ENCODE measurements around the gene C11orf65. TPM values are rescaled to one million over a fixed set of nuclear protein-coding genes. Genes with fewer than 3 reads are reported as not detected.

The C11orf65 gene
- polyA plus RNA-seq, 3 donors = not detected

DNA sequence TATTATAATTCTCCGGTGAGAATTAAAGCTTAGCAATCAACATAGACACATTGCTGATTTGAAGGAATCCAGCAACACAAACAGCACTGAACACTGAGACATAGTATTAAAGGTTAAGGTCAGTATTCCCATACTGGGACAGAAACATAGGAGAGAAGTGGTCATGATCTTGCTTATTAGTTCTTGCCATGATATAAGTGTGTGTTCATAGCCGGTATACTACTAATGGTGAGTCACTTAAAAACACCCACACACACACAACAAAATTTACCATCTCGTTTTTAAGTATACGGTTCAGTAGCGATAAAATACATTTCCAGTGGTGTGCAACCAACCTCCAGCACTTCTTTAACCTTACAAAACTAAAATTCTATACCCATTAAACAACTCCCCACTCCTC, 96.3 kb downstream of the C11orf65 start:
- DNase-seq = no peak

DNA sequence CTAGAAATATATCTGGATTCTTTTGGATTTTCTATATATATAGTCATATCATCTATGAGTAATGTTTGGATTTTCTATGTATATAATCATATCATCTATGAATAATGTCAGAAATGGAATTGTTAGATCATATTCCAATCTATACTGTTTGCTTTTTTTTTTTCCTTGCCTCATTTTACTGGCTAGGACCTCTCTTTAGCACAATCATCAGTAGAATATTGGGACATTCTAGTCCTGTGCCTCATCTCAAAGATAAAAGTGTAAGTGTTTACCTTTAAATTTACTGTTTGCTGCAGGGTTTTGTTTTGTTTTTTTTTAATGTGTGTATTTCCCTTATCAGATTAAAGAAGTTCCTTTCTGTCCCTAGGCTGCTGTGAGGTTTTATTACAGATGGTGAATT, 97.0 kb downstream of the C11orf65 start:
- no peak for DNase-seq

More for the DNA sequence above, 96.3 kb downstream of the C11orf65 start:
- Mint-ChIP-seq H3K4me3 (no peak overlapping the region), H3K36me3 (peaks cover 47 to 53% of the 10 kb centered on the region in 2 donors), H3K4me1 (no peaks in the 10 kb centered on the region), H3K27ac (no peak overlapping the region), H3K9me3 (peaks cover 7 to 21% (median 10%) of the 10 kb centered on the region in 7 donors), H3K27me3 (ENCODE audit: low read depth in 3 of 3) (no peaks in the 10 kb centered on the region)
- no peaks in the 10 kb centered on the region for H3K4me1 ChIP-seq (ENCODE audit: control insufficient read depth in 1 of 2, insufficient read depth in 2 of 2, low read length in 2 of 2)
- no peak overlapping the region for H3K4me3 ChIP-seq (replicated peaks in 1 of 3; ENCODE audit: low read depth in 2 of 3, low read length in 3 of 3)
- intact Hi-C loops (cut with micrococcal nuclease) = no loop called here
- no peak overlapping the region for H3K9ac ChIP-seq (ENCODE audit: insufficient read depth, low read length, poor library complexity, severe bottlenecking)
- H3K27ac ChIP-seq (ENCODE audit: low read depth in 1 of 2, low read length in 2 of 2) = no peak overlapping the region
- peaks cover 15 to 52% of the 10 kb centered on the region in 2 donors for H3K36me3 ChIP-seq (replicated peaks in 1 of 2; ENCODE audit: control insufficient read depth in 1 of 2, insufficient read depth in 2 of 2, low read length in 2 of 2)
- no peaks in the 10 kb centered on the region for H4K20me1 ChIP-seq (ENCODE audit: insufficient read depth, low read length)
- H3K9me3 ChIP-seq (replicated peaks in 1 of 2; ENCODE audit: control insufficient read depth in 1 of 2, insufficient read depth in 1 of 2, low read length in 2 of 2) = peaks cover 0 to 9% of the 10 kb centered on the region in 2 donors
- WGBS (ENCODE audit: insufficient coverage) = 100% methylated on average over 3 of the region's 5 CpGs
- TF ChIP-seq, protein P1, sequence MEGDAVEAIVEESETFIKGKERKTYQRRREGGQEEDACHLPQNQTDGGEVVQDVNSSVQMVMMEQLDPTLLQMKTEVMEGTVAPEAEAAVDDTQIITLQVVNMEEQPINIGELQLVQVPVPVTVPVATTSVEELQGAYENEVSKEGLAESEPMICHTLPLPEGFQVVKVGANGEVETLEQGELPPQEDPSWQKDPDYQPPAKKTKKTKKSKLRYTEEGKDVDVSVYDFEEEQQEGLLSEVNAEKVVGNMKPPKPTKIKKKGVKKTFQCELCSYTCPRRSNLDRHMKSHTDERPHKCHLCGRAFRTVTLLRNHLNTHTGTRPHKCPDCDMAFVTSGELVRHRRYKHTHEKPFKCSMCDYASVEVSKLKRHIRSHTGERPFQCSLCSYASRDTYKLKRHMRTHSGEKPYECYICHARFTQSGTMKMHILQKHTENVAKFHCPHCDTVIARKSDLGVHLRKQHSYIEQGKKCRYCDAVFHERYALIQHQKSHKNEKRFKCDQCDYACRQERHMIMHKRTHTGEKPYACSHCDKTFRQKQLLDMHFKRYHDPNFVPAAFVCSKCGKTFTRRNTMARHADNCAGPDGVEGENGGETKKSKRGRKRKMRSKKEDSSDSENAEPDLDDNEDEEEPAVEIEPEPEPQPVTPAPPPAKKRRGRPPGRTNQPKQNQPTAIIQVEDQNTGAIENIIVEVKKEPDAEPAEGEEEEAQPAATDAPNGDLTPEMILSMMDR (IDR thresholded peaks at IDR 0.05) = no peak
- no peak overlapping the region for H2AFZ ChIP-seq (ENCODE audit: insufficient read depth, low read depth, low read length, poor library complexity, severe bottlenecking)
- no peaks in the 10 kb centered on the region for H3K79me2 ChIP-seq (ENCODE audit: insufficient read depth, low read length)
- H3K27me3 ChIP-seq (ENCODE audit: control insufficient read depth in 2 of 2, insufficient read depth in 2 of 2, low read length in 2 of 2) = no peaks in the 10 kb centered on the region
- no peak overlapping the region for H3K4me2 ChIP-seq (replicated peaks; ENCODE audit: extremely low read depth, low read length, poor library complexity, severe bottlenecking)

More for the DNA sequence above, 97.0 kb downstream of the C11orf65 start:
- no peak overlapping the region for H3K9ac ChIP-seq (ENCODE audit: insufficient read depth, low read length, poor library complexity, severe bottlenecking)
- Mint-ChIP-seq H3K4me3 (no peak overlapping the region), H3K36me3 (peaks cover 53 to 58% of the 10 kb centered on the region in 2 donors), H3K9me3 (peaks cover 7 to 21% (median 10%) of the 10 kb centered on the region in 7 donors), H3K27ac (peak overlapping the region in 1 of 7 donors; percentile 35), H3K27me3 (ENCODE audit: low read depth in 3 of 3) (no peaks in the 10 kb centered on the region), H3K4me1 (no peaks in the 10 kb centered on the region)
- TF ChIP-seq, protein P1 (IDR thresholded peaks at IDR 0.05) = no peak
- no peak overlapping the region for H3K27ac ChIP-seq (ENCODE audit: low read depth in 1 of 2, low read length in 2 of 2)
- no peaks in the 10 kb centered on the region for H3K4me1 ChIP-seq (ENCODE audit: control insufficient read depth in 1 of 2, insufficient read depth in 2 of 2, low read length in 2 of 2)
- no peak overlapping the region for H3K4me2 ChIP-seq (replicated peaks; ENCODE audit: extremely low read depth, low read length, poor library complexity, severe bottlenecking)
- peaks cover 0 to 9% of the 10 kb centered on the region in 2 donors for H3K9me3 ChIP-seq (replicated peaks in 1 of 2; ENCODE audit: control insufficient read depth in 1 of 2, insufficient read depth in 1 of 2, low read length in 2 of 2)
- H3K4me3 ChIP-seq (replicated peaks in 1 of 3; ENCODE audit: low read depth in 2 of 3, low read length in 3 of 3) = no peak overlapping the region
- H4K20me1 ChIP-seq (ENCODE audit: insufficient read depth, low read length) = no peaks in the 10 kb centered on the region
- H2AFZ ChIP-seq (ENCODE audit: insufficient read depth, low read depth, low read length, poor library complexity, severe bottlenecking) = no peak overlapping the region
- H3K27me3 ChIP-seq (ENCODE audit: control insufficient read depth in 2 of 2, insufficient read depth in 2 of 2, low read length in 2 of 2) = no peaks in the 10 kb centered on the region
- H3K79me2 ChIP-seq (ENCODE audit: insufficient read depth, low read length) = no peaks in the 10 kb centered on the region
- H3K36me3 ChIP-seq (replicated peaks in 1 of 2; ENCODE audit: control insufficient read depth in 1 of 2, insufficient read depth in 2 of 2, low read length in 2 of 2) = peaks cover 19 to 59% of the 10 kb centered on the region in 2 donors
- intact Hi-C loops (cut with micrococcal nuclease) = no loop called here

Measured in CD14-positive monocyte (primary cell).